ENCODE measurements around the gene NTHL1.

NTHL1 gene

GRCh38 chr16:1998360-1998835 is 49.2 kb downstream of the NTHL1 start:
- Histone ChIP-seq H3K4me1 (ENCODE audit: control insufficient read depth, insufficient read depth, low read length, unreplicated experiment) (peaks cover 14% of the 10 kb centered on the region), H3K27ac (ENCODE audit: low read depth, low read length) (no peak overlapping the region), H3K79me2 (ENCODE audit: control insufficient read depth, insufficient read depth, low read length, unreplicated experiment) (peaks cover 6% of the 10 kb centered on the region), H2AFZ (ENCODE audit: low read length, unreplicated experiment) (no peak overlapping the region), H3K27me3 (ENCODE audit: insufficient read depth, low read length) (no peaks in the 10 kb centered on the region), H3K36me3 (ENCODE audit: insufficient read depth, low read length) (peaks cover 15% of the 10 kb centered on the region; the same call in 1 of the 2 replicates), H3K4me3 (ENCODE audit: low read depth, low read length) (no peak overlapping the region)

DNA sequence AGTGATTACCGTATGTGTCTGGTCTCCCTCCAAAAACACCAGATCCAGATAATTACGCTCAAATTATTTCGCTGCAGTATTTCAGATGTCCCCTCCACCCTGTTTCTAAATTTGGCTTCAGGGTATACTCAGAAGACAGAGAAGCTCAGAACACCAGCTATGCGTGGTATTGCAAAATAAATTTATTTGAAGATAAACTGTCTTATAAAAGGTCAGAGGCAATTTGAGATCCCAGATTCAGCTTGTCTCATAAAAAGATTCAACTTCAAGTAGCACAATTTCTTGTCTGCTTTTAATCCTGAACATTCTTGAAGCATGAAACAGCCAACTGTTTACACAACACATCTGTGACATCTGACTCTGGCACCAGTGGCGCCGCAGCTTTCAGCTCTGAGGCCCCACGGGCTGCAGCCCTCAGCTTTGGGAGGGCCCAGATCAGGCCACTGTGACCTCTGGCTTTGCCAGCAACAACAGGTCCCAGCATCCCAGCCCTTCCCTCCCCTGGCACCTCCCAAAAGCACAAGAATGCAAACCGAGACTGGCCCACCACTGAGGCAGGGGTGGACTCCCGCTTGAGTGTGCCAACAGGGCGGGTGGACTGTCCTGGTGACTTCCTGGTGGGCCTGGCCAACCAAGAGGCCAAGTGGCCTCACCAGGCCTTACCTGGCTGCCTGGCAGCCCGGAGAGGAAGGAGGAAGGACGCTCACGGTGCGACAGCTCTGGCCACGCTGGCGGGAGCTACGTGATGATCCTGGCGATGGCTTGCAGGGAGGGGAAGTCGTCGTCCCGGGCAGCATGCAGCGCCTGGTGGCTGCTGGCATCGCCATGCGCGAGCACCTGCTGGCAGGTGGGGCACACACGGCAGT is 49.9 kb downstream of the NTHL1 start:
- Histone ChIP-seq H3K27me3 (ENCODE audit: insufficient read depth, low read length) (no peaks in the 10 kb centered on the region), H2AFZ (ENCODE audit: low read length, unreplicated experiment) (no peak overlapping the region), H3K27ac (ENCODE audit: low read depth, low read length) (no peak overlapping the region), H3K4me1 (ENCODE audit: control insufficient read depth, insufficient read depth, low read length, unreplicated experiment) (peaks cover 17% of the 10 kb centered on the region), H3K79me2 (ENCODE audit: control insufficient read depth, insufficient read depth, low read length, unreplicated experiment) (no peaks in the 10 kb centered on the region), H3K4me3 (ENCODE audit: low read depth, low read length) (no peak overlapping the region), H3K36me3 (ENCODE audit: insufficient read depth, low read length) (peaks cover 12% of the 10 kb centered on the region; the same call in 1 of the 2 replicates)

DNA sequence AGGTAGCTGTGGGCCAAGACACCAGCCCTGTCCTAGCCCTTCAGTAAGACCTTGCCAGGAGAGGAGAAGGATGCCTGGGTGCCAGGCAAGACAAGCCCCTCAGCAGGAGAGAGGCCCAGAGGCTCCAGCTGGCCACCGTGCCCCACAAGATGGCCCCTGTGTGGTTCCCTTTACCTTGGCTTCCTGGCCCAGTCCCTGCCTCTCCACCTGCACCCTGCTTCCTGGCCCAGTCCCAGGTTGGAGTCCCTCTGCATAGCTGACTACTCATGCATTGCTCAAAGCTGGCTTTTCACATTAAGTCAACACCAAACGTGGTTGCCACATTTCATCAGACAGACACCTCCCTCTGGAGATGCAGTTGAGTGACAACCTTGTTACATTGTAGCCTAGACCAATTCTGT is 53.9 kb downstream of the NTHL1 start:
- no peaks in the 10 kb centered on the region for H3K36me3 ChIP-seq (ENCODE audit: insufficient read depth, low read length)
- H3K27me3 ChIP-seq (ENCODE audit: insufficient read depth, low read length), result peaks cover 24% of the 10 kb centered on the region
- H2AFZ ChIP-seq (ENCODE audit: low read length, unreplicated experiment), result no peak overlapping the region
- H3K79me2 ChIP-seq (ENCODE audit: control insufficient read depth, insufficient read depth, low read length, unreplicated experiment), result no peaks in the 10 kb centered on the region
- H3K27ac ChIP-seq (ENCODE audit: low read depth, low read length), result no peak overlapping the region
- H3K4me1 ChIP-seq (ENCODE audit: control insufficient read depth, insufficient read depth, low read length, unreplicated experiment), result peaks cover 25% of the 10 kb centered on the region
- H3K4me3 ChIP-seq (ENCODE audit: low read depth, low read length), result no peak overlapping the region

GRCh38 chr16:1992704-1993317 is 54.8 kb downstream of the NTHL1 start:
- H3K36me3 ChIP-seq (ENCODE audit: insufficient read depth, low read length), result no peaks in the 10 kb centered on the region

GRCh38 chr16:1991948-1992703 is 55.5 kb downstream of the NTHL1 start:
- peak overlapping the region; percentile 91 for H2AFZ ChIP-seq (ENCODE audit: low read length, unreplicated experiment)
- peaks cover 15% of the 10 kb centered on the region for H3K4me1 ChIP-seq (ENCODE audit: control insufficient read depth, insufficient read depth, low read length, unreplicated experiment)
- no peaks in the 10 kb centered on the region for H3K36me3 ChIP-seq (ENCODE audit: insufficient read depth, low read length)
- H3K27ac ChIP-seq (ENCODE audit: low read depth, low read length), result no peak overlapping the region
- no peaks in the 10 kb centered on the region for H3K79me2 ChIP-seq (ENCODE audit: control insufficient read depth, insufficient read depth, low read length, unreplicated experiment)
- peak overlapping the region; percentile 76 for H3K4me3 ChIP-seq (ENCODE audit: low read depth, low read length)
- peaks cover 24% of the 10 kb centered on the region for H3K27me3 ChIP-seq (ENCODE audit: insufficient read depth, low read length)

More at GRCh38 chr16:1992704-1993317, 54.8 kb downstream of the NTHL1 start:
- Histone ChIP-seq H3K4me3 (ENCODE audit: low read depth, low read length) (peak overlapping the region; percentile 76), H3K4me1 (ENCODE audit: control insufficient read depth, insufficient read depth, low read length, unreplicated experiment) (peaks cover 21% of the 10 kb centered on the region), H2AFZ (ENCODE audit: low read length, unreplicated experiment) (peak overlapping the region; percentile 91), H3K27ac (ENCODE audit: low read depth, low read length) (no peak overlapping the region), H3K27me3 (ENCODE audit: insufficient read depth, low read length) (peaks cover 24% of the 10 kb centered on the region), H3K79me2 (ENCODE audit: control insufficient read depth, insufficient read depth, low read length, unreplicated experiment) (no peaks in the 10 kb centered on the region)

DNA sequence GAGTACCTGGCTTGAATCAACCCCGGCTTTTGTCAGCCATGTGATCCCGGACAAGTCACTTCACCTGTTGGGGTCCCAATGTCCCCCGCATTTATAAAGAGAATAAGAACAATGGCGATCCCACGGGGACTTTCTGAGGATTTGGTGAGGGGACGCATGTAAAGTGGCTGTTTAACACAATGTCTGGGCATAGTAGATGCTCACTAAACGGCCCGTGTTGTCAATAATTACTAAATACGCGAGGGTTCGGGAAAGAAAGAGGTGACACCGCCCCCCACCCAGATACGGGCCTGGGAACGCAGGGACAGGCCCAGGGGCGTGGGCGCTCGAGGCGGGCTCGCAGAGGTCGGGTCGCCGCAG is 56.1 kb downstream of the NTHL1 start:
- no peak overlapping the region for H3K27ac ChIP-seq (ENCODE audit: low read depth, low read length)
- H3K4me1 ChIP-seq (ENCODE audit: control insufficient read depth, insufficient read depth, low read length, unreplicated experiment), result peaks cover 15% of the 10 kb centered on the region
- H2AFZ ChIP-seq (ENCODE audit: low read length, unreplicated experiment), result peak overlapping the region; percentile 68
- H3K27me3 ChIP-seq (ENCODE audit: insufficient read depth, low read length), result peaks cover 24% of the 10 kb centered on the region
- H3K36me3 ChIP-seq (ENCODE audit: insufficient read depth, low read length), result peaks cover 3% of the 10 kb centered on the region; the same call in 1 of the 2 replicates
- H3K79me2 ChIP-seq (ENCODE audit: control insufficient read depth, insufficient read depth, low read length, unreplicated experiment), result no peaks in the 10 kb centered on the region
- H3K4me3 ChIP-seq (ENCODE audit: low read depth, low read length), result peak overlapping the region; percentile 65

GRCh38 chr16:1991135-1991551 is 56.5 kb downstream of the NTHL1 start:
- Histone ChIP-seq H3K36me3 (ENCODE audit: insufficient read depth, low read length) (peaks cover 6% of the 10 kb centered on the region; the same call in 1 of the 2 replicates), H2AFZ (ENCODE audit: low read length, unreplicated experiment) (no peak overlapping the region), H3K27me3 (ENCODE audit: insufficient read depth, low read length) (peaks cover 24% of the 10 kb centered on the region), H3K79me2 (ENCODE audit: control insufficient read depth, insufficient read depth, low read length, unreplicated experiment) (no peaks in the 10 kb centered on the region), H3K4me3 (ENCODE audit: low read depth, low read length) (peak overlapping the region; percentile 65; the same call in 1 of the 2 replicates), H3K4me1 (ENCODE audit: control insufficient read depth, insufficient read depth, low read length, unreplicated experiment) (peaks cover 15% of the 10 kb centered on the region), H3K27ac (ENCODE audit: low read depth, low read length) (no peak overlapping the region)

DNA sequence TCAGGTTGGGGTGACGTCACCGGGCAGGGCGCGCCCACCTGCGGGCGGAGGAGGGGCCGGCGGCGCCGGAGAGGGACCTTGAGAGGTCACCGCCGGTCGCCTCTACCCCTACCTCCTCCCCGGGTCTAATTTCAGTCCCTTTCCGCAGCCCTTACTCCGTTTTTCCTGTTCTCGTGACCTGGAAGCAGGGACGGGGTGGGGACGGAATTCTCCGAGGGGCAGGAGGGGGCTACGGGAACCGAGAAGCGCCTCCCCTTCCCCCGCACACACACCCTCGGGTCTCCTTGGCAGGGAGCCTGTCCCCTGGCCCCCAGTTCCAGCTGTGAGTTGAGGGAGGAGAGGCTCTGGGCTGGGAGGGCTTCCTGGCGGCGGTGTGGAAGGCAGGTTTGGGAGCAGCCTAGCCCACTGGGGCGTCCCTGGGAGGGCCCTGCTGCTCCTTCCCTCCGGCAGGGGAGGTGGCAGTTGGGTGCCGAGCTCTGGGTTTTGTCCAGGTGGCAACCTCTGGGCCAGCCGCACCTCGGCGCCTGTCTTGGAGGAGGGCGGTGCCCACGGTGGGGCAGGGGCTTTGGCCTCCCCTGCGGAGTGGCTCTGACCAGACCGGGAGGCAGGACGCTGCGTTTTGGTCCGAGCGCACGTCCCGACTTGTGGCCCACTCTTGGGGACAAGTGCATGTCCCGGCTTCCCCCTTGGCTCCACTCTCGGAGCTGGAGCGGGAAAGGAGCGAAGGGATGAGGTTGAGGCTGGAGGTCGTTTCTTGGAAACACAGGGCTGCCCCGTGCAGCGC is 57.1 kb downstream of the NTHL1 start:
- peaks cover 16% of the 10 kb centered on the region for H3K4me1 ChIP-seq (ENCODE audit: control insufficient read depth, insufficient read depth, low read length, unreplicated experiment)
- peak overlapping the region; percentile 62 for H3K4me3 ChIP-seq (ENCODE audit: low read depth, low read length)
- H3K27ac ChIP-seq (ENCODE audit: low read depth, low read length), result no peak overlapping the region

DNA sequence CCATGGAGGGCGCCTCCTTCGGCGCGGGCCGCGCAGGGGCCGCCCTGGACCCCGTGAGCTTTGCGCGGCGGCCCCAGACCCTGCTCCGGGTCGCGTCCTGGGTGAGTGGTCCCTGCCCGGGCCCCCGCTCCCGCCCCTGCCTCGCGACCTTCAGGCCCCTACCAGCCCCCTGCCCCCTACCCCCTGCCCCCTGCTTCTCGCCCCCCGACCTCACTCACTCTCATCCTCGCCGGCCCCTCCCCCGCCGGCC is 57.6 kb downstream of the NTHL1 start:
- peak overlapping the region; percentile 62 for H3K4me3 ChIP-seq (ENCODE audit: low read depth, low read length)
- no peak overlapping the region for H2AFZ ChIP-seq (ENCODE audit: low read length, unreplicated experiment)
- peaks cover 24% of the 10 kb centered on the region for H3K27me3 ChIP-seq (ENCODE audit: insufficient read depth, low read length)
- peaks cover 21% of the 10 kb centered on the region for H3K4me1 ChIP-seq (ENCODE audit: control insufficient read depth, insufficient read depth, low read length, unreplicated experiment)
- peaks cover 11% of the 10 kb centered on the region for H3K79me2 ChIP-seq (ENCODE audit: control insufficient read depth, insufficient read depth, low read length, unreplicated experiment)
- peaks cover 6% of the 10 kb centered on the region; the same call in 1 of the 2 replicates for H3K36me3 ChIP-seq (ENCODE audit: insufficient read depth, low read length)
- no peak overlapping the region for H3K27ac ChIP-seq (ENCODE audit: low read depth, low read length)

More for the DNA sequence above, 57.1 kb downstream of the NTHL1 start:
- no peak overlapping the region for H2AFZ ChIP-seq (ENCODE audit: low read length, unreplicated experiment)
- H3K36me3 ChIP-seq (ENCODE audit: insufficient read depth, low read length), result peaks cover 6% of the 10 kb centered on the region; the same call in 1 of the 2 replicates
- H3K27me3 ChIP-seq (ENCODE audit: insufficient read depth, low read length), result peaks cover 24% of the 10 kb centered on the region
- H3K79me2 ChIP-seq (ENCODE audit: control insufficient read depth, insufficient read depth, low read length, unreplicated experiment), result peaks cover 6% of the 10 kb centered on the region
